Uterus (tissue), 2 donors: ENCODE measurements around the gene PTPRM.

Experiments used
- CTCF ChIP-seq, 4 experiments: fragments of 200-600 bp in 2 of 4; fragments of 450-650 bp in 2 of 4; sonication (generic) in 2 of 4; IDR thresholded peaks; one replicate each; pipeline ENCODE4 v1.5.1; 2016 to 2019; ENCODE audit warnings: antibody characterized with exemption in 4 of 4, mild to moderate bottlenecking in 2 of 4, moderate library complexity in 1 of 4
- POLR2A ChIP-seq, 2 donors: fragments of 450-650 bp; IDR thresholded peaks; one replicate each; pipeline ENCODE4 v1.6.1; 2016; ENCODE audit warnings: antibody characterized with exemption in 2 of 2, mild to moderate bottlenecking in 1 of 2, moderate library complexity in 1 of 2

- TF ChIP-seq CTCF (IDR thresholded peaks at IDR 0.05) (no peak), POLR2A (IDR thresholded peaks at IDR 0.05) (no peak)
Observed at GRCh38 chr18:8139127-8139527, 572.0 kb downstream of the PTPRM start.
